Neural progenitor cell (in vitro differentiated cells): ENCODE measurements around the gene SIM2. TPM values are rescaled to one million over a fixed set of nuclear protein-coding genes. Genes with fewer than 3 reads are reported as not detected.

ENCODE experiments used
- DNase-seq: peaks from one replicate; pipeline ENCODE4 v3.0.0-alpha.2; 2016; ENCODE audit warnings: low spot score
- H2AFZ ChIP-seq: fragments of 200-600 bp; sonication (generic); replicated peaks from 2 replicates; pipeline ENCODE4 v1.6.1; 2016; ENCODE audit warnings: antibody characterized with exemption
- H3F3A ChIP-seq: fragments of 200-600 bp; sonication (generic); 2 replicates; pipeline ENCODE4 v1.6.1; 2016; ENCODE audit warnings: antibody characterized with exemption, low read depth
- H3K27ac ChIP-seq: fragments of 200-600 bp; sonication (generic); 2 replicates; pipeline ENCODE4 v1.5.1; 2016; ENCODE audit warnings: mild to moderate bottlenecking
- H3K27me3 ChIP-seq: fragments of 200-600 bp; sonication (generic); 2 replicates; pipeline ENCODE4 v1.6.1; 2016; ENCODE audit warnings: mild to moderate bottlenecking, moderate library complexity
- H3K36me3 ChIP-seq: fragments of 200-600 bp; sonication (generic); 2 replicates; pipeline ENCODE4 v1.5.1; 2016
- H3K4me1 ChIP-seq: fragments of 200-600 bp; sonication (generic); 2 replicates; pipeline ENCODE4 v1.6.1; 2016; ENCODE audit warnings: mixed run types
- H3K4me2 ChIP-seq: fragments of 200-600 bp; sonication (generic); 2 replicates; pipeline ENCODE4 v1.6.1; 2016
- H3K4me3 ChIP-seq: fragments of 200-600 bp; sonication (generic); 2 replicates; pipeline ENCODE4 v1.5.1; 2016
- H3K79me2 ChIP-seq: fragments of 200-600 bp; sonication (generic); 2 replicates; pipeline ENCODE4 v1.6.1; 2016; ENCODE audit warnings: low read depth
- H3K9ac ChIP-seq: fragments of 200-600 bp; sonication (generic); 2 replicates; pipeline ENCODE4 v1.6.1; 2016
- H3K9me3 ChIP-seq: fragments of 200-600 bp; sonication (generic); 2 replicates; pipeline ENCODE4 v1.5.1; 2016; ENCODE audit warnings: low read depth
- H4K20me1 ChIP-seq: fragments of 200-600 bp; sonication (generic); 2 replicates; pipeline ENCODE4 v1.6.1; 2016; ENCODE audit warnings: low read depth
- H3K27ac Mint-ChIP-seq: 3 replicates; pipeline ENCODE4 v1.8.0; 2021; ENCODE audit warnings: mixed read lengths
- H3K27me3 Mint-ChIP-seq: 2 replicates; pipeline ENCODE4 v1.8.0; 2022; ENCODE audit warnings: low read depth, mild to moderate bottlenecking, inconsistent platforms, moderate library complexity, mixed read lengths; ENCODE audit not compliant: insufficient read depth
- H3K36me3 Mint-ChIP-seq: 3 replicates; pipeline ENCODE4 v1.8.0; 2021; ENCODE audit warnings: mixed read lengths
- H3K4me1 Mint-ChIP-seq: 3 replicates; pipeline ENCODE4 v1.8.0; 2021; ENCODE audit warnings: mixed read lengths
- H3K4me3 Mint-ChIP-seq: 3 replicates; pipeline ENCODE4 v1.8.0; 2021; ENCODE audit warnings: mild to moderate bottlenecking, moderate library complexity, mixed read lengths
- H3K9me3 Mint-ChIP-seq: 3 replicates; pipeline ENCODE4 v1.8.0; 2020; ENCODE audit warnings: mixed read lengths
- CTCF ChIP-seq: fragments of 200-600 bp; sonication (generic); IDR thresholded peaks from 2 replicates; pipeline ENCODE4 v1.5.1; 2017; ENCODE audit warnings: antibody characterized with exemption, mild to moderate bottlenecking
- EZH2 ChIP-seq: fragments of 200-600 bp; sonication (generic); IDR thresholded peaks from 2 replicates; pipeline ENCODE4 v1.6.1; 2017; ENCODE audit warnings: antibody characterized with exemption, mild to moderate bottlenecking, moderate library complexity
- EZH2phosphoT487 ChIP-seq: fragments of 200-600 bp; sonication (generic); IDR thresholded peaks from 2 replicates; pipeline ENCODE4 v1.6.1; 2017; ENCODE audit warnings: antibody characterized with exemption
- total RNA-seq: library from RNA; depleted of rRNA; stranded (reverse); fragments of >200 nt; gene quantifications from 2 replicates; pipeline ENCODE4 v1.2.3, GENCODE V29; 2015; ENCODE audit warnings: low replicate concordance

The SIM2 gene
- total RNA-seq, 1 donor from 2014 or later: not detected

GRCh38 chr21:36745459-36745858, 46.5 kb downstream of the SIM2 start:
- DNase-seq: no peak
- Histone ChIP-seq H3K79me2 (no peaks in the 10 kb centered on the region), H3K4me1 (peaks cover 28% of the 10 kb centered on the region), H3F3A (peaks cover 20% of the 10 kb centered on the region), H3K27ac (no peak overlapping the region), H3K4me3 (no peak overlapping the region), H3K9me3 (no peaks in the 10 kb centered on the region), H3K36me3 (no peaks in the 10 kb centered on the region), H2AFZ (no peak overlapping the region), H3K4me2 (no peak overlapping the region), H4K20me1 (no peaks in the 10 kb centered on the region), H3K9ac (no peak overlapping the region), H3K27me3 (peaks cover 40% of the 10 kb centered on the region)
- TF ChIP-seq EZH2phosphoT487: no peak
- TF ChIP-seq CTCF: no peak
- no peak for TF ChIP-seq EZH2
- Mint-ChIP-seq H3K36me3 (no peaks in the 10 kb centered on the region), H3K27ac (no peak overlapping the region), H3K4me3 (no peak overlapping the region), H3K27me3 (peaks cover 14% of the 10 kb centered on the region), H3K9me3 (no peaks in the 10 kb centered on the region), H3K4me1 (peaks cover 38% of the 10 kb centered on the region)

- DNase-seq: no peak
- peaks cover 27% of the 10 kb centered on the region for H3F3A ChIP-seq
- H3K27ac ChIP-seq: no peak overlapping the region
- peak overlapping the region; percentile 54 for H2AFZ ChIP-seq
- H4K20me1 ChIP-seq: no peaks in the 10 kb centered on the region
- H3K79me2 ChIP-seq: no peaks in the 10 kb centered on the region
- Mint-ChIP-seq H3K9me3 (no peaks in the 10 kb centered on the region), H3K27me3 (peaks cover 14% of the 10 kb centered on the region), H3K27ac (peak overlapping the region; percentile 57), H3K4me3 (peak overlapping the region; percentile 86), H3K36me3 (no peaks in the 10 kb centered on the region), H3K4me1 (peaks cover 54% of the 10 kb centered on the region)
- H3K9ac ChIP-seq: no peak overlapping the region
- H3K4me3 ChIP-seq: peak overlapping the region; percentile 65
- H3K4me2 ChIP-seq: peak overlapping the region; percentile 92
- H3K9me3 ChIP-seq: no peaks in the 10 kb centered on the region
- peaks cover 46% of the 10 kb centered on the region for H3K4me1 ChIP-seq
- H3K27me3 ChIP-seq: peaks cover 40% of the 10 kb centered on the region
- H3K36me3 ChIP-seq: no peaks in the 10 kb centered on the region
- no peak for TF ChIP-seq CTCF
- peak; percentile 46 for TF ChIP-seq EZH2
- TF ChIP-seq EZH2phosphoT487: no peak
Measured at GRCh38 chr21:36747041-36747814, 48.3 kb downstream of the SIM2 start.

- Histone ChIP-seq H3K36me3 (no peaks in the 10 kb centered on the region), H3K79me2 (no peaks in the 10 kb centered on the region), H2AFZ (peak overlapping the region; percentile 89), H3K27ac (no peak overlapping the region), H3K9me3 (no peaks in the 10 kb centered on the region), H3K4me2 (peak overlapping the region; percentile 90), H3K27me3 (peaks cover 40% of the 10 kb centered on the region), H4K20me1 (no peaks in the 10 kb centered on the region), H3F3A (peaks cover 27% of the 10 kb centered on the region), H3K9ac (no peak overlapping the region), H3K4me3 (peak overlapping the region; percentile 68), H3K4me1 (peaks cover 53% of the 10 kb centered on the region)
- peak; percentile 93 for DNase-seq
- Mint-ChIP-seq H3K27ac (peak overlapping the region; percentile 96), H3K4me3 (peak overlapping the region; percentile 86), H3K36me3 (peaks cover 2% of the 10 kb centered on the region), H3K27me3 (peaks cover 14% of the 10 kb centered on the region), H3K9me3 (no peaks in the 10 kb centered on the region), H3K4me1 (peaks cover 61% of the 10 kb centered on the region)
- TF ChIP-seq EZH2 (no peak), EZH2phosphoT487 (no peak)
Measured at GRCh38 chr21:36747815-36748383, 49.0 kb downstream of the SIM2 start.
